HG03108 (cell line): Measurements from ENCODE around the gene RGS19.

Source experiments
- ATAC-seq: cut with Tn5 transposase; IDR thresholded peaks from one replicate; pipeline ENCODE4 v1.9.1; 2021; ENCODE audit warnings: moderate library complexity; ENCODE audit not compliant: unreplicated experiment

RGS19 gene

DNA sequence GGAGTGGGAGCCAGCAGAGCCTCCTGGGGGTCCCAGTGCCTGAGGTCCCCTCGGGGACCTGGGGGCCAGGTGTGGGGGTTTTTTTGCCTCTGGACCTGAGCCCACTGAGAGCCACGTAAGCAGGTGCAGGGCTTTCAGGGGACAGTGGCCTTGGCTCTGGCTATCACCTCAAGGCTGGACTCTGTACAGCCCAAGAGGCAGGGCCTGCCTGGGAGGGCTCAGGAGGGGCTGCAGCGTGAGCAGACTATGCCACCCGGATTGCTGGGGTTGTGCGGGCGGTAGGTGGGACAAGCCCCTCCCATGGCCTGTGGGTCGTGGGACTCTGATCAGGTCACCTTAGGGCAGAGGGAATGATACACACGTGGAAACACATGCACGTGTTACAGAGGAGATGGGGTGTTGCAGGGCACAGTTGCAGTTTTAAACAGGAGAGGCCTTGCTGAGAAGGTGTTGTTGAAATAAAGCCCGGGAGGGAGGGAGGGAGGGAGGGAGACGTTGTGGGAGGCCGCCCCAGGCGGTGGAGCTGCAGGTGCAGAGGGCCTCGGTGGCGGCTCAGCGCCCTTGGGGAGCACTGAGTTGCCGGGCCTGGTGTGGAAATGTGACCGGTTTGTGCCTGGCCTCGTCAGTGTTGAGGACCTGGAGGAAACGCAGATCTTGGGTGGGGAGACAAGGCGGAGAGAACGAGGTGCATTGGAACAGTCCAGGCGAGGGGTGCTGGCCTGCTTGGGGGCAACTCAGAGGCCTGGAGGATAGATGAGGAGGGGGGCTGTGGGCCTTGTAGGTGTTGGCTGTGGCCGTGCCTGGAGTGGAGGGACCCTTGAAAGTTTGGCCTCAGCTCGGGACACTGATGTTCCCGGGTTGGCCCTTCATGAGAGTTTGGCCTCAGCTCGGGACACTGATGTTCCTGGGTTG is 14.0 kb downstream of the RGS19 start:
- ATAC-seq, result no peak

- ATAC-seq, result no peak
These were observed 15.1 kb downstream of the RGS19 start for GRCh38 chr20:64064145-64064698.

GRCh38 chr20:64063389-64064144 is 15.8 kb downstream of the RGS19 start:
- ATAC-seq, result no peak

GRCh38 chr20:64062596-64063388 is 16.5 kb downstream of the RGS19 start, which contains the start of gene TCEA2:
Gene TCEA2, plus strand, starts transcription at chr20:64063198. Its CDS starts 115 bp downstream, at chr20:64063313.
- ATAC-seq, result peak; percentile 75

GRCh38 chr20:64062276-64062595 is 17.1 kb downstream of the RGS19 start:
- no peak for ATAC-seq

- ATAC-seq, result no peak
These were observed 20.8 kb downstream of the RGS19 start for GRCh38 chr20:64058536-64058935.

DNA sequence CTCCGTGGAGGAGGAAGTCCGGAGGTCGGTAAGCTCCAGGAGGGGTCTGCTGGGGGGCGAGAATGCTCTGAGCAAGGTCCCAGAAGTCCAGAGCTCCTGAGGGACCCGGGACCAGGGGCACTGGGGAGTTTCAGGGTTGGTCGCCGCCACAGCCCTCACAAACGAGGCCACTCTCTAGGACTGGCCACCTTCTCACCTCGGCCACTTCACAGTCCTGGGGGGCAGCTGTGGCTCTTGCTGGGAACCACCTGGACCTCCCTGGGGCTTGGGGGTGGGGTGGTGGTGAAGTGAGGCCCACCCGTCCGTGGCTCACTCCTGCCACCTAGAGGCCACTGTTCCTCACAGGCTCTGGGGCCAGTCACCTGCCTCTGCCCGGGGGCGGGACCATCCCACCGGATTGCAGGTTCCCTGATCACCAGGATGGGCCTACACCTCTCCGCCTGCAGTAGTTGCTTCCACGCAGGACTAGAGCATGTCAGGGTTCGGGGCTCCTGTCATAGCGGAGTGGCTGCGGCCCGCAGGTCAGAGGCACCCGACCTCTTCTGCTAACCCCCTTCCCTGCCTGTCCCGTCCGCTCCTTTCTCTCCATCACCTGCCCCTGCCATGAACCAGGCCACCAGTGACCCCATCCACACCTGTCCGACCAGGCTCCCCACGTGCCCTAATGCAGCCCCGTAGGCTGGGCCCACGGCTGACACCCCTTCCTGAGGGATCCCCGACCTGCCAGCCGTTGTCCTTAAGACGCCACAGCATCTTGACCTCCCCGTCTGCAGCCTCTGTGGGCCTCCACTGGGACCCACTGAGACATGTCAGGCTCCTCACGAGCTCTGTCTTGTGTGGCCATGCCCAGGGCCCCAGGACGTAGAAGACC is 21.5 kb downstream of the RGS19 start:
- ATAC-seq, result no peak

GRCh38 chr20:64056889-64057627 is 22.3 kb downstream of the RGS19 start:
- no peak for ATAC-seq

DNA sequence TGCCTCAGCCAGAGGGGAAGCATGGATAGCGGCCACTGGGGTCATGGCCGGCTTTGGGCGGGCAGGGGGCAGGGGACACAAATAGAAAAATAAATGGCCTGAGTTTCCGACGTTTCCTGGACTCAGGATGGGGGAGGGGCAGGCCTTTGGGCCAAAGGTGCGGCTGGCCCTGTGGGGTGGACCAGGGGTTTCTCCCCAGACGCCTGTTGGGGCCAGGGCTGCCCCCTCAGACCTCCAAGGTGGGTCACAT is 22.8 kb downstream of the RGS19 start:
- no peak for ATAC-seq

- no peak for ATAC-seq
These were observed 23.3 kb downstream of the RGS19 start for GRCh38 chr20:64055893-64056638.

DNA sequence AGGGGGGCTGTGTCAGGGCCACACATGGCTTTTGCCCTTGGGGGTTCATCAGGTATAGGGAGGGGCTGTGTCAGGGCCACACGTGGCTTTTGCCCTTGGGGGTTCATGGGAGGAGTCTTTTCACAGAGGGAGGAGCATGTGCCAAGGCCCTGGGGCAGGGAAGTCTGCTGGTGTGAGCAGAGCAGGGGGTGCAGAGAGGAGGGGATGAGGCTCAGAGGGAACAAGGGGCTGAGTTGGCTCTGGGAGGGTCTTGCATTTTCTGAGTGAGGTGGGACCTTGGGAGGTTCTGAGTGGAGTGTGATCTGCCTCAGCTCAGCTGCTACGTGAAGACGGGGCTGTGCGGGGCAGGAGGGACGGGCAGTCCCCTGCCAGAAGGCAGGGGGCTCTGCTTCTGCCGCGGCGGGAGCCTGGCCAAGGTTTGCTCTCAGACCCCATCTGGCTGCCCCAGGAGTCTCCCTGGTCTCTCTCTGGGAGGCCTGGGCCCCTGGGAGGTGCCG is 23.9 kb downstream of the RGS19 start:
- ATAC-seq, result no peak

- no peak for ATAC-seq
These were observed 25.3 kb downstream of the RGS19 start for GRCh38 chr20:64053841-64054661.

- no peak for ATAC-seq
These were observed 26.1 kb downstream of the RGS19 start for GRCh38 chr20:64052987-64053840.

- ATAC-seq, result no peak
These were observed 27.0 kb downstream of the RGS19 start for GRCh38 chr20:64052326-64052722.

GRCh38 chr20:64051561-64052325 is 27.6 kb downstream of the RGS19 start:
- no peak for ATAC-seq

GRCh38 chr20:64051033-64051452 is 28.3 kb downstream of the RGS19 start:
- ATAC-seq, result no peak
